Right atrium auricular region (tissue), 2 donors: ENCODE data around the gene MYO1E. TPM values are rescaled to one million over a fixed set of nuclear protein-coding genes. Genes with fewer than 3 reads are reported as not detected.

Experiments used
- DNase-seq: peaks from one replicate; pipeline ENCODE4 v3.0.0-alpha.2; 2019; ENCODE audit warnings: low spot score
- H3K27ac ChIP-seq, 2 donors: fragments of 200-600 bp; sonication (generic); 1 replicate in 1 of 2; 2 replicates in 1 of 2; pipeline ENCODE4 v1.5.1; 2016 to 2019
- H3K27me3 ChIP-seq, 2 donors: fragments of 200-600 bp; sonication (generic); one replicate each; pipeline versions ENCODE4 v1.5.1 to v1.6.0; 2017 to 2019
- H3K36me3 ChIP-seq: fragments of 200-600 bp; sonication (generic); one replicate; pipeline ENCODE4 v1.5.1; 2016
- H3K4me1 ChIP-seq, 2 donors: fragments of 200-600 bp; sonication (generic); one replicate each; pipeline versions ENCODE4 v1.5.1 to v1.6.0; 2017 to 2019
- H3K4me3 ChIP-seq, 2 donors: fragments of 200-600 bp; sonication (generic); 1 replicate in 1 of 2; 2 replicates in 1 of 2; pipeline ENCODE4 v1.5.1; 2017 to 2019; ENCODE audit warnings: mild to moderate bottlenecking in 1 of 2, moderate library complexity in 1 of 2
- H3K9me3 ChIP-seq, 2 donors: fragments of 200-600 bp; sonication (generic); one replicate each; pipeline ENCODE4 v1.5.1; 2019
- CTCF ChIP-seq, 2 donors: fragments of 200-600 bp; sonication (generic); IDR thresholded peaks; one replicate each; pipeline ENCODE4 v1.5.1; 2019; ENCODE audit warnings: antibody characterized with exemption in 2 of 2
- total RNA-seq, 2 donors: library from RNA; depleted of rRNA; stranded (reverse); fragments of >200 nt; gene quantifications; one replicate each; pipeline ENCODE4 v1.1.0, GENCODE V29; 2016

Gene MYO1E
- total RNA-seq, 2 donors from 2014 or later: 9.6 to 17.2 TPM

- no peak for TF ChIP-seq CTCF (IDR thresholded peaks at IDR 0.05)
- H3K27me3 ChIP-seq: no peaks in the 10 kb centered on the region
- no peak overlapping the region for H3K27ac ChIP-seq
- H3K9me3 ChIP-seq: no peaks in the 10 kb centered on the region
- peaks cover 53% of the 10 kb centered on the region for H3K36me3 ChIP-seq
- DNase-seq: no peak
- H3K4me3 ChIP-seq: no peak overlapping the region
- no peaks in the 10 kb centered on the region for H3K4me1 ChIP-seq
Observed at GRCh38 chr15:59200560-59200959, 172.1 kb downstream of the MYO1E start.

DNA sequence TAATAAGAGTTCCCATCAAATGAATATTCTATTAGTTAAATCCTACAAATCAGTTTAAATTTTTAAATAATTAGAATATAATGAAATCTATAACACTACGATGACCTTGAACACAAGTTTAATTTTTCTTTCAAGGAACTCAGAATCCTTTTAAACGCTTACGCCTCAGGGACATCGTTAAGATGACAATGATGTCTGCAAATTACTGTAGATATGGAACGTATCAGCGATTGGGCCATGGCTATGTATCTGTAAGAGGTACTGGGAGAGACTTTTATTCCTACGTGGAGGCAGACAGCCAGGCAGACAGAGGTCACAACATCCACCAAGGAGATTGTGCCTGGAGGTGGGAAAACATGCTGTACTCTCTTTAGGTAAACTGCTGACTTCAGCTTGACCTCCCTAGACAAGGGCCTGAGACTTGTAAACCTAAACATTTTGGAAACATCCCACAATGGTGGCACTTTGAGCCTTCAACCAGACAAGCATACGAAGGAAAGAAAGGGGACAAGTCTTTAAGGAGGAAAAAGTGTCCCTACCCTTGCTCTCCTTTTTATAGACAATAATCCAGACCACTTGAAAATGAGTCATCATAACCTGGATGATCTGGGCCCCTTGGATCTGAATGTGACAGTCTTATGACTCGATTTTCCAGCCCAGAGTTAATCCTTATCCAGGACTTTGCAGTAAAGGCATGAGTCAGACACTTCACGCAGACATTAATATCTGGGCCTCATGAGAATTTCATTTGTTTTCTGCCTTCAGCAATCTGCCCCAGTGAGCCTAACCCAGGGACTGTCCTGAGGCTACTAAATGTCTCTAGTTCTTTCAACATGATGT is 172.8 kb downstream of the MYO1E start:
- H3K4me3 ChIP-seq: no peak overlapping the region
- no peaks in the 10 kb centered on the region for H3K4me1 ChIP-seq
- TF ChIP-seq CTCF (IDR thresholded peaks at IDR 0.05): no peak
- no peak for DNase-seq
- H3K9me3 ChIP-seq: no peaks in the 10 kb centered on the region
- H3K36me3 ChIP-seq: peaks cover 53% of the 10 kb centered on the region
- no peak overlapping the region for H3K27ac ChIP-seq
- H3K27me3 ChIP-seq: no peaks in the 10 kb centered on the region

DNA sequence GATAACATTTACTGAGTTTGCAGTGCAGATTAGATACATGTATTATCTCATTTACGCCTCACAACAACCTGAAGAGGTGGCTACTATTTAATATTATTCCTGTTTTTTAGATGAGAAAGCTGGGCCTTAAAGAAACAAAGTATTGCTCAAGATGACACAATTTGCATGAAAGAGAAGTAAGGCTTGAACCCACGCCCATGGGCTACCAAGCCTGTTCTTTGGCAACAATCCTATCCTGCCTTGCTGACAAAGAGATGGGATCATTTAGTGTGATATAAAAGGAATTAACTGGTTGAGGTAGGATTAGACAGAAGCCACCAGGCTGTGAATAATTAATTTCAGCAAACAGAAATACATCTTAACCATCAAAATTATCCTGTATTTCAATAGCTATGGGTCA is 175.2 kb downstream of the MYO1E start:
- no peaks in the 10 kb centered on the region for H3K4me1 ChIP-seq
- H3K36me3 ChIP-seq: peaks cover 49% of the 10 kb centered on the region
- H3K9me3 ChIP-seq: no peaks in the 10 kb centered on the region
- DNase-seq: no peak
- TF ChIP-seq CTCF (IDR thresholded peaks at IDR 0.05): no peak
- no peak overlapping the region for H3K27ac ChIP-seq
- no peak overlapping the region for H3K4me3 ChIP-seq
- no peaks in the 10 kb centered on the region for H3K27me3 ChIP-seq

- no peak for DNase-seq
- no peak for TF ChIP-seq CTCF (IDR thresholded peaks at IDR 0.05)
- Histone ChIP-seq H3K4me1 (no peaks in the 10 kb centered on the region), H3K27ac (no peak overlapping the region), H3K36me3 (peaks cover 39% of the 10 kb centered on the region), H3K9me3 (no peaks in the 10 kb centered on the region), H3K4me3 (no peak overlapping the region), H3K27me3 (no peaks in the 10 kb centered on the region)
Observed at GRCh38 chr15:59196416-59196815, 176.3 kb downstream of the MYO1E start.

GRCh38 chr15:59194639-59195325 is 177.9 kb downstream of the MYO1E start:
- Histone ChIP-seq H3K36me3 (peaks cover 35% of the 10 kb centered on the region), H3K4me1 (no peaks in the 10 kb centered on the region)
- TF ChIP-seq CTCF (IDR thresholded peaks at IDR 0.05): no peak

More at GRCh38 chr15:59194639-59195325, 177.9 kb downstream of the MYO1E start:
- Histone ChIP-seq H3K27me3 (no peaks in the 10 kb centered on the region), H3K4me3 (no peak overlapping the region), H3K9me3 (no peaks in the 10 kb centered on the region), H3K27ac (no peak overlapping the region)
- DNase-seq: no peak
